ENCODE measurements around the gene FRMD4B.
A peak's percentile ranks its signal among the peaks of the same experiment; 100 is the strongest.

The FRMD4B gene

DNA sequence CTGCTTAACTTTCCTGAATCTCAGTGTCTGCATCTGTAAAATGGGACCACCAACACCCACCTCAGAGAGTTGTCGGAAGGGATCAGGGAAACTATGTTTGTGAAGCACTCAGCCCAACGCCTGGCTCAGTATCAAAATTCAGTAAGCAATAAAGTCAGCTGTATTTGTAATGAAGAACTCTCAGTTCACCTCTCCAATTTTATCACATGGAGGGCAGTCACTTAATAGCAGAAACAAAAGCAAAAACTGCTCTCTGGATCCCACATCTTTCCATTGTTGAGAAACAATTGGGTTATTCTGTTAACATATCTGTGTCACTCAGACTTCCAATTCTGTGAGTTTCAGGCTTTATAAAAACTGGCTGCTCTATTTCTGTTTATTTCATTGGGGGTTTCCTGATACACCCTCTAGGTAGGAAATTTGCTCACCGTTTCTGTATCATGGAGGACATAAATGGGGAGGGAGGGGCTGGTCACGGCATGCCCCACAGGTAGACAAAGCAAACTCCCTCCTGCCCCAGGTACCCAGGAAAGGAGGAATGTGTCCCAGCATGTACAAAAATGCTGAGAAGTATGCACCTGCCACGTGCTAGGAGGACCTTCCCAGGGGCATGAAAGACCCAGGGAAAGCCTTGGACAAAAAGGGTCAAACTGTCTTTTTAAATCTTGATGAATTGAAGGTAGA lies 182.1 kb downstream of the FRMD4B start:
- H3K4me3 ChIP-seq (ENCODE audit: low read length in 2 of 2), result no peak overlapping the region
- H3K9me3 ChIP-seq (ENCODE audit: control insufficient read depth in 2 of 2, low read length in 2 of 2), result no peaks in the 10 kb centered on the region
- H3K27me3 ChIP-seq (ENCODE audit: control insufficient read depth in 2 of 2, insufficient read depth in 2 of 2, low read length in 2 of 2), result no peaks in the 10 kb centered on the region
- no peak overlapping the region for H3K9ac ChIP-seq (ENCODE audit: low read depth in 1 of 2, low read length in 2 of 2)
- peaks cover 14 to 16% of the 10 kb centered on the region in 2 donors for H3K4me1 ChIP-seq (ENCODE audit: control insufficient read depth in 2 of 2, insufficient read depth in 2 of 2, low read length in 2 of 2)
- peaks cover 0 to 2% of the 10 kb centered on the region in 2 donors for H3K36me3 ChIP-seq (ENCODE audit: control insufficient read depth in 2 of 2, insufficient read depth in 2 of 2, low read length in 2 of 2)
- peak overlapping the region in 1 of 2 donors; percentile 32 for H3K27ac ChIP-seq (ENCODE audit: low read depth in 2 of 2, low read length in 2 of 2)

DNA sequence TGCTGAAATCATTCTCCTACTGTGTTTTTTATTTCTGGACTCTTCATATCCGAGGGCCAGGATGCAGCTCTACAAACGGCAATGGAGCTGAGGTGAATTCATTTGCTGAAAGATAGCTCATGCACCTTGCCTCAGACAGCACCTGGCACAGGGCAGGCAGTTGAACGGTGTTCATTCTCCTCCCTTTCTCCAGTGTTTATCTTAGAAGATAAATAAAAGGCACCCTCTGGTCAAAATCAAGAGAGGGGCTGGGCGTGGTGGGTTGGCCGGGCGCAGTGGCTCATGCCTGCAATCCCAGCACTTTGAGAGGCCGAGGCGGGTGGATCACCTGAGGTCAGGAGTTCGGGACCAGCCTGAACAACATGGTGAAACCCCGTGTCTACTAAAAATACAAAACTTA lies 184.2 kb downstream of the FRMD4B start:
- Histone ChIP-seq H3K9me3 (ENCODE audit: control insufficient read depth in 2 of 2, low read length in 2 of 2) (no peaks in the 10 kb centered on the region), H3K4me3 (ENCODE audit: low read length in 2 of 2) (no peak overlapping the region), H3K36me3 (ENCODE audit: control insufficient read depth in 2 of 2, insufficient read depth in 2 of 2, low read length in 2 of 2) (peaks cover 5 to 12% of the 10 kb centered on the region in 2 donors), H3K9ac (ENCODE audit: low read depth in 1 of 2, low read length in 2 of 2) (no peak overlapping the region), H3K27ac (ENCODE audit: low read depth in 2 of 2, low read length in 2 of 2) (peak overlapping the region; percentile 12 to 18), H3K4me1 (ENCODE audit: control insufficient read depth in 2 of 2, insufficient read depth in 2 of 2, low read length in 2 of 2) (peaks cover 14 to 16% of the 10 kb centered on the region in 2 donors), H3K27me3 (ENCODE audit: control insufficient read depth in 2 of 2, insufficient read depth in 2 of 2, low read length in 2 of 2) (no peaks in the 10 kb centered on the region)

DNA sequence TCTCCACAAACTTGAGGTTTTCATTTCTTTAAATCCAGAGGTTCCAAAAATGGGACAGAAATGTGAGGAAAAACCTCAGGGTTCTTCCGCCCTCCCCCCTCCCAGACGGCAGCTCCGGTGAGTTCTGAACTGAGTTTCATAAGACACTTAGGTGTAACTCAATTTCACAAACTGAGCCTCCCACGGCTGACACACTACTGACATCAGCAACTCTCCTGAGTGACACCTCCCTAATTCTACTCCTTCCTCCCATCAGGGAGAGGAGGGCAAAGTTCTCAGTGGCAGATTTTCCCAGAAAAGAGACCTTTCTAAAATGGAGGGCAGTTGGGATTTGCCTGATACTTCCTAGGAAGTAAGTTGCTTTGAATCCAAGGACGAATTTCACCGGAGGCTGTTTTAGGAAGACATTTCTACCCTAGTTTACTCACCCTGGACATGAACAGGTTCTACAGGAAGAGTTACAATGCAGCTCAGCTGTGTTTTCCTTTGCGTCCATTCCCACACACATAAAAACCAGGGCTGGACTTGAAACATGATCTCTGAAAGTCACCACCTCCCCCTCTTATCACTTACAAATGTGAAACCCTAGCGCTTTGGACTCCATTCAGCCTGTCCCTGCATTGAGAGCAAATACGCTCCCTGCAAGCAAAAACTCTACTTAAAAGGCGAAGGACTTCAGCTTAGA lies 185.4 kb downstream of the FRMD4B start:
- Histone ChIP-seq H3K4me3 (ENCODE audit: low read length in 2 of 2) (peak overlapping the region; percentile 70 to 86), H3K9ac (ENCODE audit: low read depth in 1 of 2, low read length in 2 of 2) (peak overlapping the region; percentile 64 to 85), H3K27ac (ENCODE audit: low read depth in 2 of 2, low read length in 2 of 2) (peak overlapping the region; percentile 81 to 91)

DNA sequence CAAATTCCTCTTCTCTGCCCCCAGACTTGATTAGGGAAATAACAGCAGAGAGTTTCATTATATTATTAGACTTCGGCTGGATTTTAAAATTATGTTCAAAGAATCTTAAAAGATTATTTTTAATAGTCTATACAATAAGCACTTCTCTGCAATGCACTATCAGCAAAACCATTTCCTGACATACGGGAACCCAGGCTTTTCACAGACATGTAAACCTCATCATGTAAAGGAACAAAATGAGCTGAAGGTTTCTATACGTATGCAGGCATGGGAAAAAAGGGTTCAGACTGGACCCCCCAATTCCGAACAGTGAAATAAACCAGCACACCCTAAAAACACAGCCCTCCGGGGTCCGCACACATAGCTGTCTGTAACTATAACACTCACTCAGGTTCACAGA lies 185.9 kb downstream of the FRMD4B start:
- Histone ChIP-seq H3K9me3 (ENCODE audit: control insufficient read depth in 2 of 2, low read length in 2 of 2) (no peaks in the 10 kb centered on the region), H3K36me3 (ENCODE audit: control insufficient read depth in 2 of 2, insufficient read depth in 2 of 2, low read length in 2 of 2) (peaks cover 15 to 26% of the 10 kb centered on the region in 2 donors), H3K27ac (ENCODE audit: low read depth in 2 of 2, low read length in 2 of 2) (peak overlapping the region; percentile 81 to 91), H3K4me1 (ENCODE audit: control insufficient read depth in 2 of 2, insufficient read depth in 2 of 2, low read length in 2 of 2) (peaks cover 14 to 16% of the 10 kb centered on the region in 2 donors), H3K27me3 (ENCODE audit: control insufficient read depth in 2 of 2, insufficient read depth in 2 of 2, low read length in 2 of 2) (no peaks in the 10 kb centered on the region), H3K4me3 (ENCODE audit: low read length in 2 of 2) (peak overlapping the region; percentile 70 to 86), H3K9ac (ENCODE audit: low read depth in 1 of 2, low read length in 2 of 2) (peak overlapping the region; percentile 64 to 85)

More for the DNA sequence above, 185.4 kb downstream of the FRMD4B start:
- no peaks in the 10 kb centered on the region for H3K27me3 ChIP-seq (ENCODE audit: control insufficient read depth in 2 of 2, insufficient read depth in 2 of 2, low read length in 2 of 2)
- H3K36me3 ChIP-seq (ENCODE audit: control insufficient read depth in 2 of 2, insufficient read depth in 2 of 2, low read length in 2 of 2), result peaks cover 14 to 23% of the 10 kb centered on the region in 2 donors
- H3K4me1 ChIP-seq (ENCODE audit: control insufficient read depth in 2 of 2, insufficient read depth in 2 of 2, low read length in 2 of 2), result peaks cover 14 to 16% of the 10 kb centered on the region in 2 donors
- H3K9me3 ChIP-seq (ENCODE audit: control insufficient read depth in 2 of 2, low read length in 2 of 2), result no peaks in the 10 kb centered on the region

DNA sequence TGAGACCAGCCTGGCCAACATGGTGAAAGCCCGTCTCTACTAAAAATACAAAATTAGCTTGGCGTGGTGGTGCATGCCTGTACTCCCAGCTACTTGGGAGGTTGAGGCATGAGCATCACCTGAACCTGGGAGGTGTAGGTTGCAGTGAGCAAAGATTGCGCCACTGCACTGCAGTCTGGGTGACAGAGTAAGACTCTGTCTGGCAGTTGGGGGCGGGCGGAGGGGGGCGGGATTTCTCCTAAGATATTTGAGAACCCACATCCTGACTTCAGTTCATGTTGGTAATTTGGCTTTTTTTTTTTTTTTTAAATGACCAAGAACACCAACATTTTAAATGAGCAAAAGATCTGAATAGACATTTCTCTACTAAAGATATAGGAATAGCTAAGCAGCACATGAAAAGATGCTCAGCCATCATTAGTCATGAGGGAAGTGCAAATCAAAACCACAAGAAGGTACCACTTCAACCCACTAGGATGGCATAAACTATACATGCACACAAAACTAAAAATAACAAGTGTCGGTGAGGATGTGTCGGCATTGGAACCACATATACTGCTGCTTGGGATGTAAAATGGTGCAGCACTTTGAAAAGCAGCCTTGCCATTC lies 187.9 kb downstream of the FRMD4B start:
- Histone ChIP-seq H3K36me3 (ENCODE audit: control insufficient read depth in 2 of 2, insufficient read depth in 2 of 2, low read length in 2 of 2) (peaks cover 31 to 34% of the 10 kb centered on the region in 2 donors), H3K27ac (ENCODE audit: low read depth in 2 of 2, low read length in 2 of 2) (no peak overlapping the region), H3K4me3 (ENCODE audit: low read length in 2 of 2) (peak overlapping the region; percentile 70 to 86), H3K27me3 (ENCODE audit: control insufficient read depth in 2 of 2, insufficient read depth in 2 of 2, low read length in 2 of 2) (no peaks in the 10 kb centered on the region), H3K4me1 (ENCODE audit: control insufficient read depth in 2 of 2, insufficient read depth in 2 of 2, low read length in 2 of 2) (peaks cover 5 to 6% of the 10 kb centered on the region in 2 donors), H3K9ac (ENCODE audit: low read depth in 1 of 2, low read length in 2 of 2) (no peak overlapping the region), H3K9me3 (ENCODE audit: control insufficient read depth in 2 of 2, low read length in 2 of 2) (no peaks in the 10 kb centered on the region)

DNA sequence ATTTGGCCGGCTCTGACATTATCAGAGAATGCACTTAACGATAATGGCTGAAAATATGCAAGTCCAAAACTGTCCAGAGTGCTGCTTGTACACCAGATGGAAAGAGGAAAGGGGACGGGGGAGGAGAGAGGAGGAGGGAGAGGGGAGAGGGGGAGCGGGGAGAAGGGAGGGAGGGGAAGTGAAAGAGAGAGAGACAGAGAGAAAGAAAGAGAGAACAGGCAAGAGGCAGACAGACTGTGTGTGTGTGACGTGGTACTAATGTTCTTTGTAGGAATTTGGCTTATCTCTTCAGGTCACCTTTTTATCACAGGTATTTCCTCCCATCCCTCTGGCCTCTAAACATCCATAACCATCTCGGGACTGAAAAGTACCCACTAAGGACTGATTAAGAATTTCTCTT lies 188.4 kb downstream of the FRMD4B start:
- Histone ChIP-seq H3K36me3 (ENCODE audit: control insufficient read depth in 2 of 2, insufficient read depth in 2 of 2, low read length in 2 of 2) (peaks cover 36 to 39% of the 10 kb centered on the region in 2 donors), H3K27ac (ENCODE audit: low read depth in 2 of 2, low read length in 2 of 2) (no peak overlapping the region), H3K4me3 (ENCODE audit: low read length in 2 of 2) (no peak overlapping the region), H3K4me1 (ENCODE audit: control insufficient read depth in 2 of 2, insufficient read depth in 2 of 2, low read length in 2 of 2) (peaks cover 5 to 6% of the 10 kb centered on the region in 2 donors), H3K27me3 (ENCODE audit: control insufficient read depth in 2 of 2, insufficient read depth in 2 of 2, low read length in 2 of 2) (no peaks in the 10 kb centered on the region), H3K9me3 (ENCODE audit: control insufficient read depth in 2 of 2, low read length in 2 of 2) (no peaks in the 10 kb centered on the region), H3K9ac (ENCODE audit: low read depth in 1 of 2, low read length in 2 of 2) (no peak overlapping the region)

DNA sequence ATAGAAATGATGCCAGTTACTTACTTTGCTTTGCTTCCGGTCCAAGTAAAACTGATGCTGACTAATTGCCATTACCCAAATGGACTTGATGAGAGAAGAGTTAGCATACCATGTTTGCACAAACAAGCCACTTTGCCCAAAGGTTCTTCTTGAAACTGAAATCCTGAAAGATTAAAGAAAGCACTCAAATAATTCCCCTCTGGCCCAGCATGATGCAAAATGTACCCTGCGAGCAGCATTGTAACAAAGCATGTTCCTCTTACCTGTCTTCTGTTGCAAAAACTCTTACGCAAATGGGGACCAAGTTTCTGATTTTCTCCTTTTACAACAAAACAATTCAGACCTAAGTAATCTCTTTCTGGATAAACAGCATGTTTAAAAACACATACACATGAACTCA lies 189.0 kb downstream of the FRMD4B start:
- Histone ChIP-seq H3K4me1 (ENCODE audit: control insufficient read depth in 2 of 2, insufficient read depth in 2 of 2, low read length in 2 of 2) (peaks cover 5% of the 10 kb centered on the region in 2 donors), H3K27ac (ENCODE audit: low read depth in 2 of 2, low read length in 2 of 2) (no peak overlapping the region), H3K9ac (ENCODE audit: low read depth in 1 of 2, low read length in 2 of 2) (no peak overlapping the region), H3K27me3 (ENCODE audit: control insufficient read depth in 2 of 2, insufficient read depth in 2 of 2, low read length in 2 of 2) (no peaks in the 10 kb centered on the region), H3K9me3 (ENCODE audit: control insufficient read depth in 2 of 2, low read length in 2 of 2) (no peaks in the 10 kb centered on the region), H3K4me3 (ENCODE audit: low read length in 2 of 2) (no peak overlapping the region), H3K36me3 (ENCODE audit: control insufficient read depth in 2 of 2, insufficient read depth in 2 of 2, low read length in 2 of 2) (peaks cover 41 to 44% of the 10 kb centered on the region in 2 donors)

DNA sequence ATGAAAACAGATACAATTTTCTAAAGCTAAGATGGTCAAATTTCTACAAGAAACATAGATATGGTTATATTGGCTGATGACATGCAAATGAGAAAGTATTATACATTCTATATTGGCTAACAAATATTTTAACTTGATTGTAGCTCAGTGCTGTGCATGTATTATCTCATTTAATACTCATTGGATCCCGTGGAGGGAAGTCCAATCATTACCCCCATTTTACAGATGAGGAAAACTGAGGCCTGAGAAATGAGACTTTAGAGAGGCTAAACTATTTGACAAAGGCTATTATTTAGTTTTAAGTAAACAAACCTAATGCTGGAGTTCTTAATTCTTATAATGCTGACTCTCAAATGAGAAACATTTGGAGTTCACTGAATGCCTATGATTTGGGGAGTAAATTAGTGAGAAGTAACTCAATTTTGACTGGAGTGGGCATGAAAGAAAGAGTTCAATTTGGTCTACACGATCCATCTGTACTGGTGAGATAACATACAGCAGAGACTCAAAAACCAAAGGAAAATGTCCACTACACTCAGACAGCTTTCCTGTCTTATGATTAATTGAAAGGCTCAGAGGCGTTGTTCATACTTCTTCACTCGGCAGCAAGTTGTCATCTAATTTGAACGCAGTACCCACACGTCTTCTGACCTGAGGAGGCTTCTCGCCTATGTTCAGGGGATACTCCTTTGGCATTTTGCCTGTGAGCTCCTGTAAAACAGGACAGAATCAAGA lies 191.3 kb downstream of the FRMD4B start:
- no peak overlapping the region for H3K27ac ChIP-seq (ENCODE audit: low read depth in 2 of 2, low read length in 2 of 2)
- peaks cover 43 to 53% of the 10 kb centered on the region in 2 donors for H3K36me3 ChIP-seq (ENCODE audit: control insufficient read depth in 2 of 2, insufficient read depth in 2 of 2, low read length in 2 of 2)

DNA sequence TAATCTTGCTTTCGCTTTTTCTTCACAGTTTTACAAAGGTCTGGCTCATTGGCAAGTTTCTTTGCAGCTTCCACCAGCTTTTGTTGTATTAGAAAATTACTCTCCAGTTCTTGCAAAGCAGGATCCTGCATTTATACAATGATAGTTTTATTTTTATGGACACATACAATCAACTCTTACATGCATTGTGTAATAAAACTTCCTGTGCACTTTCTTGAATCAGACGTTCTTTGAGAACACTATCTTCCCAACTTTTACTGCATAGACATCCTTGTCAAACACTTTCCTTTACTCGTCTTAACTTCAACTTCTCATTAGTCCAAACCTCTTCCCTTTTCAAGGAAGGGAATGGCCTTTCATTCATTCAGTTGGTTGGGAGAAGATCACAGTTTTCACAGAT lies 192.1 kb downstream of the FRMD4B start:
- no peaks in the 10 kb centered on the region for H3K4me1 ChIP-seq (ENCODE audit: control insufficient read depth in 2 of 2, insufficient read depth in 2 of 2, low read length in 2 of 2)
- no peak overlapping the region for H3K9ac ChIP-seq (ENCODE audit: low read depth in 1 of 2, low read length in 2 of 2)
- H3K4me3 ChIP-seq (ENCODE audit: low read length in 2 of 2), result no peak overlapping the region
- H3K9me3 ChIP-seq (ENCODE audit: control insufficient read depth in 2 of 2, low read length in 2 of 2), result no peaks in the 10 kb centered on the region
- no peak overlapping the region for H3K27ac ChIP-seq (ENCODE audit: low read depth in 2 of 2, low read length in 2 of 2)
- H3K27me3 ChIP-seq (ENCODE audit: control insufficient read depth in 2 of 2, insufficient read depth in 2 of 2, low read length in 2 of 2), result no peaks in the 10 kb centered on the region
- H3K36me3 ChIP-seq (ENCODE audit: control insufficient read depth in 2 of 2, insufficient read depth in 2 of 2, low read length in 2 of 2), result peaks cover 49 to 56% of the 10 kb centered on the region in 2 donors

More for the DNA sequence above, 191.3 kb downstream of the FRMD4B start:
- no peaks in the 10 kb centered on the region for H3K27me3 ChIP-seq (ENCODE audit: control insufficient read depth in 2 of 2, insufficient read depth in 2 of 2, low read length in 2 of 2)
- no peak overlapping the region for H3K9ac ChIP-seq (ENCODE audit: low read depth in 1 of 2, low read length in 2 of 2)
- H3K4me1 ChIP-seq (ENCODE audit: control insufficient read depth in 2 of 2, insufficient read depth in 2 of 2, low read length in 2 of 2), result no peaks in the 10 kb centered on the region
- H3K4me3 ChIP-seq (ENCODE audit: low read length in 2 of 2), result no peak overlapping the region
- H3K9me3 ChIP-seq (ENCODE audit: control insufficient read depth in 2 of 2, low read length in 2 of 2), result no peaks in the 10 kb centered on the region

Data from mucosa of rectum (tissue), 2 donors.